Measurements from ENCODE around the gene SLC8A2.

The SLC8A2 gene

GRCh38 chr19:47469719-47470118 is 2.0 kb downstream of the SLC8A2 start:
- no peak overlapping the region for H3K27ac ChIP-seq
- TF ChIP-seq ZFX (IDR thresholded peaks at IDR 0.05; ENCODE audit: borderline replicate concordance) = no peak
- no peak for TF ChIP-seq CTCF (IDR thresholded peaks at IDR 0.05)

- no peak for TF ChIP-seq CTCF (IDR thresholded peaks at IDR 0.05)
- no peak for TF ChIP-seq ZFX (IDR thresholded peaks at IDR 0.05; ENCODE audit: borderline replicate concordance)
- no peak overlapping the region for H3K27ac ChIP-seq
These were observed 2.4 kb downstream of the SLC8A2 start for GRCh38 chr19:47469363-47469700.

DNA sequence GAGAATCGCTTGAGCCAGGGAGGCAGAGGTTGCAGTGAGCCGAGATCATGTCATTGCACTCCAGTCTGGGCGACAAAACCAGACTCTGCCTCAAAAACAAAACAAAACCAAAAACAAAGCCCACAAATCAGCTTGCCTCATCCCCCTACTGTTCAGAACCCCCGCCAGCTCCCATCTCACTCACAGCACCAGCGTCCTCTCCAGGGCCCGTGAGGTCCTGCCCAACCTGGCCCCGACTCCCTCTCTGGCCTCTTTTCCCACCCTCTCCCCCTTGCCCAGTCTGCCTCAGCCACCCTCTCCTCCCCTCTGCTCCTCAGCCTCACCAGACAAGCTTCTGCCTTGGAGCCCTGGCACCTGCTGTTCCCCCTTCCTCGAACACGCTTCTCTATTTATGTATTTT is 3.8 kb downstream of the SLC8A2 start:
- no peak overlapping the region for H3K27ac ChIP-seq
- TF ChIP-seq CTCF (IDR thresholded peaks at IDR 0.05) (no peak), ZFX (IDR thresholded peaks at IDR 0.05; ENCODE audit: borderline replicate concordance) (no peak)

DNA sequence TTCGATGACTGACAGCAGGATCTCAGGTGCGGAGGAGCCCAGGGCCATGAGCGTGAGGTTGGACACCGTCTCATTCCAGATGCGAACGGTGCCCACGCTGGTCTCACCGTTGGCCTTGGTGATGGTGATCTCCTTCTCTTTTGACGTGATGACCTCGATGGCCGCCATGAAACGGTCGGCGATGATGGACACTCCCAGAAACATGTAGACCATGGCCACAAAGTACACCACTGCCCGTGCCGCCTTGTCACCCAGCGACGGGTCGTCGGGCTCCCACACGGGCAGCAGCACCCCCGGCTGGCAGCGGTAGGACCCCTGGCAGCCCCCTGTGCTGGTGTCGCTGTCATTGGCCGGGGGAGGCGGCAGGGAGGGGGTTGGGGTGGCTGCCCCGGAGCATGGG is 5.7 kb downstream of the SLC8A2 start:
- TF ChIP-seq ZFX (IDR thresholded peaks at IDR 0.05; ENCODE audit: borderline replicate concordance) (no peak), CTCF (IDR thresholded peaks at IDR 0.05) (no peak)
- no peak overlapping the region for H3K27ac ChIP-seq

DNA sequence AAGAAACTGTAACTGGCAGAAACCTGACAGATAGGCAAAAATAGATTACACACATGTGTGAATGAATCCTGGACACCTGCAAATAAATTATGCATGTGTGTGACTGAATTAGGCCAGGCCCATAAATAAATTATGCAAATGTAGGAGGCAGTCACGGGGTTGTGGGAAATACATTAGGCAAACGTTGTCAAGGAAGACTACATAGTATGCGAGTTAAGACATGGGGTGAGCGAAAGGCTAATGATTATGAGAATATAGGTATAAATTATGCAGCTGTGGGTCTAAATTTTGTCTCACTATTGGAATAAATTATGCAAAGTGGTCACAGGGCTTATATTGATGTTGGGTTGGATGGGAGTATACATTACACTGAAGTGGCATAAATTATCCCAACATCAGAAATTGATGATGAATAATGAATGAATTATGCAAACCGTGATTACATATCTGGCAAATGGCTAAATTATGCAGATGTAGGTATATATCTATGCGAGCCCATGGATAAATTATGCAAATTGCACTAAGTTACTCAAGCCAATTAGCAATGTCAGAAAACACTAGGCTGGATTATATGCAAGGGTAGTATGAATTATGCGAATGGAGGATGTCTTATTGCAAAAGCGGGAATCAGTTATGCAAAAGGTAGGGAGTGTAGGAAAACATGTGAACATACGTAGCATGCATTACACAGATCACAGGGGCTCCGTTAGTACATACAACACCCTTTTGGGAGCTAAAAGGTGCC is 6.8 kb downstream of the SLC8A2 start:
- H3K27ac ChIP-seq = no peak overlapping the region
- TF ChIP-seq ZFX (IDR thresholded peaks at IDR 0.05; ENCODE audit: borderline replicate concordance) (no peak), CTCF (IDR thresholded peaks at IDR 0.05) (no peak)

DNA sequence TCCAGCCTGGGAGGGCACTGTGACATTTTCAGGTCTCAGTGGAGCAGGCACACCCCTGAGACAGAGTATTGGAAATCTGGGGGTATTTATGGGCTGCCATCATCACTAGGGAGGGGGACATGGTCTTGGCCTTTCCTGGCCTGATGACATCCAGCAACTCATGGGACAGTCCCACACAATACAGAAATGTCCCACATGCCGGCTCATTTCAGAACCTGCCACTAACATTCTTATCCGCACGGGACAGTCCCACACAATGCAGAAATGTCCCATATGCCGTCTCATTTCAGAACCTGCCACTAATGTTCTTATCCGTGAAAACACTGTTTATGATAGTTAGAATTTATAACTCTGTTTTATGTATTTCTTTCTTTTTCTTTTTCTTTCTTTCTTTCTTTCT is 9.8 kb downstream of the SLC8A2 start:
- TF ChIP-seq CTCF (IDR thresholded peaks at IDR 0.05) (no peak), ZFX (IDR thresholded peaks at IDR 0.05; ENCODE audit: borderline replicate concordance) (no peak)
- no peak overlapping the region for H3K27ac ChIP-seq

DNA sequence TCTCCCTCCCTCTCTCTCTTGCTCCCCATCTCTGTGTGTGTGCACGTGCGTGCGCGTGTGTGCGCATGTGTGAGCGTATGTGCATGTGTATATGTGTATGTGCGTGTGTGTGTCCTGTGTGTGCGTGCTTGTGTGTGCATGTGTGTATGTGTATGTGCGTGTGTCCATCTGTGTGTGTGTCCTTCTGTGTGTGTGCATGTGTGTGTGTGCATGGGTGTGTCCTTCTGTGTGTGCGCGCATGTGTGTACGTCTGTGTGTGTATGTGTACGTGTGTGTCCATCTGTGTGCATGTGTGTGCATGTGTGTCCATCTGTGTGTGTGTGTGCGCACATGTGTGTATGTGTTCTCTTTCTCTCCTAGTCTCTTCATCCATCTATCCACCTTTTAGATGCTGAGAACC is 12.2 kb downstream of the SLC8A2 start:
- TF ChIP-seq ZFX (IDR thresholded peaks at IDR 0.05; ENCODE audit: borderline replicate concordance) = no peak
- no peak for TF ChIP-seq CTCF (IDR thresholded peaks at IDR 0.05)
- no peak overlapping the region for H3K27ac ChIP-seq

All from 22Rv1 (cell line).